RWPE1 (cell line): ENCODE measurements around the gene SCYL2.

ENCODE experiments used
- CTCF ChIA-PET: fragments of 350-600 bp; sonication (Branson Sonifier 250); formaldehyde crosslinking; extraction: SDS; loops from one replicate; lab custom pipeline; 2021; lab: Yijun Ruan, JAX
- POLR2A ChIA-PET: fragments of 400-600 bp; formaldehyde crosslinking; extraction: SDS; loops from one replicate; lab custom pipeline; 2020; ENCODE audit warnings: antibody characterized with exemption; ENCODE audit not compliant: low non-redundant PET; lab: Yijun Ruan, JAX
- DNase-seq: peaks from one replicate; pipeline ENCODE4 v3.0.0; 2012; ENCODE audit warnings: low spot score
- H3K27ac ChIP-seq: fragments of 450-650 bp; 2 replicates; pipeline ENCODE4 v1.5.1; 2017
- TF ChIP-seq, protein P1 (sequence below): fragments of 450-650 bp; conservative IDR thresholded peaks from 2 replicates; pipeline ENCODE4 v1.5.1; 2017; ENCODE audit warnings: low read depth, mild to moderate bottlenecking

SCYL2 gene

DNA sequence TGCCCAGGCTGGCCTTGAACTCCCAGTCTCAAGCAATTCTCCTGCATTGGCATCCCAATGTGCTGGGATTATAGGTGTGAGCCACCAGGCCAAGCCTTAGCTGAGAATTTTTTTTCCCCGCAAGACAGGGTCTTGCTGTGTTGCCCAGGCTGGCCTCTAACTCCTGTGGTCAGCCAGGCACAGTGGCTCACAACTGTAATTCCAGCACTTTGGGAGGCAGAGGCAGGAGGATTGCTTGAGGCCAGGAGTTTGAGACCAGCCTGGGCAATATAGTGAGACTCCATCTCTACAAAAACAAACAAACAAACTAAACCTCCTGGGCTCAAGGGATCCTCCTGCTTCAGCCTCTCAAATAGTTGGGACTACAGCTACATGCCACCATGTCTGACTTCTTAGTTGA, 27.4 kb upstream of the SCYL2 start:
- TF ChIP-seq, protein P1, sequence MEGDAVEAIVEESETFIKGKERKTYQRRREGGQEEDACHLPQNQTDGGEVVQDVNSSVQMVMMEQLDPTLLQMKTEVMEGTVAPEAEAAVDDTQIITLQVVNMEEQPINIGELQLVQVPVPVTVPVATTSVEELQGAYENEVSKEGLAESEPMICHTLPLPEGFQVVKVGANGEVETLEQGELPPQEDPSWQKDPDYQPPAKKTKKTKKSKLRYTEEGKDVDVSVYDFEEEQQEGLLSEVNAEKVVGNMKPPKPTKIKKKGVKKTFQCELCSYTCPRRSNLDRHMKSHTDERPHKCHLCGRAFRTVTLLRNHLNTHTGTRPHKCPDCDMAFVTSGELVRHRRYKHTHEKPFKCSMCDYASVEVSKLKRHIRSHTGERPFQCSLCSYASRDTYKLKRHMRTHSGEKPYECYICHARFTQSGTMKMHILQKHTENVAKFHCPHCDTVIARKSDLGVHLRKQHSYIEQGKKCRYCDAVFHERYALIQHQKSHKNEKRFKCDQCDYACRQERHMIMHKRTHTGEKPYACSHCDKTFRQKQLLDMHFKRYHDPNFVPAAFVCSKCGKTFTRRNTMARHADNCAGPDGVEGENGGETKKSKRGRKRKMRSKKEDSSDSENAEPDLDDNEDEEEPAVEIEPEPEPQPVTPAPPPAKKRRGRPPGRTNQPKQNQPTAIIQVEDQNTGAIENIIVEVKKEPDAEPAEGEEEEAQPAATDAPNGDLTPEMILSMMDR = no peak
- POLR2A ChIA-PET = no interaction called here
- H3K27ac ChIP-seq = no peak overlapping the region
- CTCF ChIA-PET = no interaction called here
- no peak for DNase-seq

DNA sequence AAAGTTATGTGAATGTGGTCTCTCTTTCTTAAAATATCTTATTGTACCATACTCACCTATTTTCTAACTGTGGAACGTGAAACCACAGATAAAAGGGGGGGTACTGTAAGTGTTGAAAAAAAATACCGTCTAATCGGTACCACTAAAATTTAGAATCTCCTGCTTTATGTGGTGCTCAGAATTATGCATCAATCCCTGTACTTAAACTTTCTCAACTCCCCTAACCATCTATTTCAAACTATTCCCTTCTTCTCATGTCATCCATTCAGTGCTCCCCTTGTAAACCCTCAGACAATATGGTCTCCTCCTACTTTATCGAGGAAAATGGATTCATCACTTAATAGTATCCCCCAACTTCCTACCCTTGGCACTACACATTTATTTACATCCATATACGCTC, 23.8 kb upstream of the SCYL2 start:
- ChIA-PET CTCF (no interaction called here), POLR2A (no interaction called here)
- no peak for DNase-seq
- TF ChIP-seq, protein P1 = no peak
- H3K27ac ChIP-seq = no peak overlapping the region

DNA sequence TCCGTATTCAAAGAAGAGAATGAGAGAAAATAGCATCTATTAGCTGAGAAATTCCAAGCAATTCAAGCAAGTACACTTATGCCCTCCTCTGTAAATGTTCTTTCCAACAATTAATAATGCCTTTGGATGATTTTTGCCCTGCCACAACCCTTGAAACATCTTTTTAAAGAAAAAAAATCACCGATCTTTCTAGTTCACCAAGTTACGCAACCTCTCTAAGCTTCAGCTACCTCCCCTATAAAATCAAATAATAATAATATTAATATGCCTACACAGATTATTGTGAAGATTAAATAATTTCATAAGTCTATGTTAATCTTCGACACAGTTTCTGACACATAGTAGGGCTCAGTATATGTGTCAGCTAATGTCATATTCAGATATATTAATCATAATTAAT, 19.2 kb upstream of the SCYL2 start:
- TF ChIP-seq, protein P1 = no peak
- H3K27ac ChIP-seq = no peak overlapping the region
- CTCF ChIA-PET = interaction anchor here (0.6 kb wide), 1 partner anchor 29 kb away, joined by 5 read pairs; no protein-coding TSS in a partner anchor
- POLR2A ChIA-PET = no interaction called here
- DNase-seq = no peak

DNA sequence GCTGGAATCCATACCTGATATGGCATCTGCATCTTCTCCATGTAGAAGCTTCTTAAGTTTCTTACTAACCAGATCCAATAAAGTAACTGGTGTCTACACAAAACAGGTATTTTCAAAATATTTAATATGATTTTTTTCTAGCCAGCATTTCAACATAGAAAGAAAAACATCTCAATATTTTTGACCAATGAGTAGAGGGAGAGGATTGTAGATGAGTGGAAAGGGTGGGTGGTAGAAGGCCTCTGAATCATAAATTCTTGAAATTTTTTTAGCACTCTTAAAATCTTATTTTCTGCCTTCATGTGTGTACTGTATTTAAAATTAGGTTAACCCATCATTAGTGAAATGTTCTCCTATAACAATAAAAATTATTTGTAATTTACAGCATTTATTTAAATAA, 18.1 kb upstream of the SCYL2 start:
- TF ChIP-seq, protein P1 = no peak
- no peak overlapping the region for H3K27ac ChIP-seq
- POLR2A ChIA-PET = no interaction called here
- no peak for DNase-seq
- CTCF ChIA-PET = no interaction called here

DNA sequence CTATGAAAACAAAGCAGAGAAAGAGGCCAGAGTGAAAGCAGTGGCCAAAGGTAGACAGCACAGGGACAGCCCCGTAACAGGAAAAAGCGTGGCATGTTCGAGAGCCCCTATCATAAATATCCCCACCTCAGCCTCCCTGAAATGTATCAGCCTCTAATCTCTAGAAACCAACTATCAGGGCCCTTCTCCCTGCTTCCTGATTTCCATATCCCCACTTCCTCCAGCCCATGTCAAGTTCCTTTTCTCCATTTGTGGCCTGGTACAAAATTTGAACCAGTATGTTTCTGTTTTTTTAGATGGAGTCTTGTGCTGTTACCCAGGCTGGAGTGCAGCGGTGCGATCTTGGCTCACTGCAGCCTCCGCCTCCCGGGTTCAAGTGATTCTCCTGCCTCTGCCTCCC, 17.0 kb upstream of the SCYL2 start:
- DNase-seq = no peak
- CTCF ChIA-PET = interaction anchor here (0.5 kb wide), 1 partner anchor 99 kb away, joined by 3 read pairs; no protein-coding TSS in a partner anchor
- POLR2A ChIA-PET = no interaction called here

DNA sequence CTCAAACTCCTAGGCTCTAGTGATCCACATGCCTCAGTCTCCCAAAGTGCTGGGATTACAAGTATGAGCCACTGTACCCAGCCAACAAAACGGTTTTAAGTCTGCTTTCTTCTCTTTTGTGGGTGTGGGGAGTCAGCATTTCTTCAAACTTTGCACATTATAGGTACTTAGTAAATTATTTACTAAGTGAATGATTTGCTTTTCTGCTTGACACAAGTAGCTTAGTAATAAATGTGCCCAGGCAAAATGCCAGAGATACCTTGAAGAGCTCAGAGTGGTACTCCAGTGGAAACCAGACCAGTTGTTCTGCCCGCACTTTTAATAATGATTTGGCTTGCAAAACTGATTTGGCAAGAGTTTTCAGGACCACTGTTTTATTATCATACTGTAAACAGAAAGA, 15.1 kb upstream of the SCYL2 start:
- no peak for DNase-seq
- POLR2A ChIA-PET = no interaction called here
- H3K27ac ChIP-seq = no peak overlapping the region
- TF ChIP-seq, protein P1 = no peak
- CTCF ChIA-PET = no interaction called here

More for the DNA sequence above, 17.0 kb upstream of the SCYL2 start:
- H3K27ac ChIP-seq = no peak overlapping the region
- TF ChIP-seq, protein P1 = no peak
